Measurements from ENCODE around the gene LRRC74B.
"Not testable (repeated sequence)": the region's sequence is repeated elsewhere in the genome, so short reads cannot be mapped to it uniquely, and the experiment has no call there.

The LRRC74B gene

DNA sequence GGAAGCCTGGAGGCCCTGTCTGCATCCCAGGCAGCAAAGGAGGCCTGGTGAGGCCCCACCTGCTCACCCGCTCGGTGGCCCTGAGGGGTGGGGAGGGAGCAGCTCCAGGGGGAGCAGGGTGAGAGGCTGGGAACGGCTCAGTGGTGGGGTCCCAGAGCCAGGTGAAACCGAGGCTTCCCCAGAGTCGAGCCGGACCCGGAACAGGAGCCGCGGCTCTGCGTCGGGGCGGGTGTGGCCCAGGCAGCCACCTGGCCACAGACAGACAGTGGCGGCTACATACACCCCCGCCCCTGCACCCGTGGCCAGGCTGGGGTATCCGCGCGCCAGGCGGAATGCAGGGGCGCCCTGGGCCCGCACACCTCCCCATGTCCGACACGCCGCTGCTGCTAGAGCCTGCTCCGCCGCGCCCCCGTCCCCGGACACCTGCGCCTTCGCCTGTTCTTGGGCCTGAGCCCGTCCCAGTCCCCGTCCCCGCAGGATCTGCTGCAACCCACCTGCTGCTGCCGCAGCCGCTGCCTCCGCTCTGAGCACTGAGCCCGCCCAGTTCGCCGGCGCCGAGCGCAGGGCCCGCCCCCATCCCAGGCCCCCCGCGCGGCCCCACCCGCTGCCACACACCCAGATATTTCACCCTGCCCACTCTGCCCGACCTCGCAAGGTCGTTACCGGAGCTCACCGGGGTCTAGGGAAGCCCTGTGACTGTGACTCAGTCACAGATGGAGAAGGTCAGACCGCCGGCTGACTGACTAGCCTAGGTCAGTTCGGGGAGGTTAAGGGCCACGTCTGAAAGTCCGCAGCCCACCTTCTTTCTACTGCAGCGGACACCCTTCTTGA, 13.5 kb upstream of the LRRC74B start, which contains the start of gene SLC7A4:
TSS of gene SLC7A4 (minus strand) at position 525 of the 831 bp plus-strand sequence. CDS start 749 bp downstream, outside the sequence.
- no peak for DNase-seq (ENCODE audit: low spot score)

DNA sequence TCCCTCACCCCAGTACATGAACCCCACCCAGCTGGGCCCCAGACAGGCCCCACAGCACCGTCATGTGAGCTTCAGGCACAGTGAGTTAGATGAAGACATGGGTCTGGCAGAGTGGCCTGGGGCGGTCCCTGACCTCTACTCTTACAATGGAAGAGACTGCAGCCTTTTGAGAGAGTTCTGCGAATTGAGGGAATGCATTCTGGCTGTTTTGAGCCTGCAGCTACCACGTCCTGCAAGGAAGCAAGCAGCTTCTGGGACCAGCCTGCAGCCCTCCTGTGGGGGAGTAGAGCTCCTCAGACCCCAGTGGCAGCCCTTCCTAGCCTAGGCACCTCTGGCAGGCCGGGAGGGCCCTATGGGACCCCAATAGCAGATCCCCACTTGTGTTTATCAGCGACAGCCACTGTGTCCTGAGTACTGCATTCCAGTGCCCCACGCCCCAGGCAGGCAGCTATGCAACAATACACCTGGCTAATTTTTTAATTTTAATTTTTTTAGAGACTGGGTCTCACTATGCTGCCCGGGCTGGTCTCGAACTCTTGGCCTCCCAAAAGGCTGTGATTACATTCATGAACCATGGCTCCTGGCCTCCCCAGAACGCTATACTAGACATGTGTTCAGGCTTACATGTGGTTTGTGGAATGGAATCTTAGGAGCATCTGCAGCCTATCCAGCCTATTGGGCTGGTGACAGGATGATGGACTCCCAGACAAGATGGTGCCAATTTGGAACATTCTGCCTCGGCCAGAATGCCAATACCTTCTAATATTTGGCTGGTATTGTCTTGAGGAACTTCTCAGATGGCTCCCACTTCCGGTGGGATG, 12.7 kb upstream of the LRRC74B start:
- no peak for DNase-seq (ENCODE audit: low spot score)

DNA sequence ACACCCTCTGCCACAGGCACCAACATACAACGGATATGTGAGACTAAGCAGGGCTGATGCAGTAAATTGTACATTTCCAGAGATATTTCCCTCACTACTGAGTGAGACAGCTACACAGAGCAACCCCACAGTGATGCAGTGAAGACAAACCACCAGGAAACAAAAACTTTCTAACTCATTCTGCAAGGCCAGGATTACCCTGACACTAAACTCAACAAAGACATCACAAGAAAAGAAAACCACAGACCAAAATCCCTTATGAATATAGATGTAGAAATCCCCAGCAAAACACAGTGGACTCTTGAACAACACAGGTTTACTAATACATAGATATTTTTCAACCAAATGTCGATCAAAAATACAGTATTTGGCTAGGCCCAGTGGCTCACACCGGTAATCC, 11.9 kb upstream of the LRRC74B start:
- no peak for DNase-seq (ENCODE audit: low spot score)

DNA sequence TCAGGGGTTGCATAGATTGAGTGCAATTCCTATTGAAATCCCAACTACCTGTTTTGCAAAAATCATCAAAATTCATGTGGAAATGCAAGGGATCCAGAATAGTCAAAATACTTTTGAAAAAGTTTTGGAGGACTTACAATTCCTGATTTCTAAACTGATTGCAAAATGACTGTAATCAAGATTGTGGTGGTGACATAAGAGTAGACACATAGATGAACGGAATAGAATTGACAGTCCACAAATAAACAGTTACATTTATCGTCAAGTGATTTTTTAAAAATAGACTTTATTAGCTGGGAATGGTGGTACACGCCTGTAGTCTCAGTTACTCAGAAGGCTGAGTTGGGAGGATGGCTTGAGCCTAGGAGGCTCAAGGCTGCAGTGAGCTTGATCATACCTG, 10.8 kb upstream of the LRRC74B start:
- no peak for DNase-seq (ENCODE audit: low spot score)

DNA sequence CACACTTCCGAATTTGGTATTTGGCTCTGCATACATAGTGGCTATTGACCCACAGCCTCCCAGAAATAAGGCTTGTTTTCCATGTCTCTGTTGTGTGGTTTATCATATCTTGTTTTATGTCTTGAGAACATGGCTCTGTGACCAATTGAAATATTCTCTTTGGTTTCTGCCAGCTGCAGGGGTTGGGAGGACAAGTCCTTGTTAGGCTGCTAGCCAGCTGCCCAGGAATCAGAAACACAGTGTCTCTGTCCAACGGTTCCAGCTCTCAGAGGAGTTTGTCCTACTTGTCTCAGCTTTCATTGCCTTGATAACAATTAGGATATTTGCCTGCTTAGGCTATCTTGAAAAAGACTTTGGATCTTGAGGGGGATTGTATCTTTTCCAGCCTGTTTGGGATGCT, 7.3 kb upstream of the LRRC74B start:
- no peak for DNase-seq (ENCODE audit: low spot score)

- not testable (repeated sequence) for DNase-seq (ENCODE audit: low spot score)
Observed at GRCh38 chr22:21039158-21039557, 6.6 kb upstream of the LRRC74B start.

DNA sequence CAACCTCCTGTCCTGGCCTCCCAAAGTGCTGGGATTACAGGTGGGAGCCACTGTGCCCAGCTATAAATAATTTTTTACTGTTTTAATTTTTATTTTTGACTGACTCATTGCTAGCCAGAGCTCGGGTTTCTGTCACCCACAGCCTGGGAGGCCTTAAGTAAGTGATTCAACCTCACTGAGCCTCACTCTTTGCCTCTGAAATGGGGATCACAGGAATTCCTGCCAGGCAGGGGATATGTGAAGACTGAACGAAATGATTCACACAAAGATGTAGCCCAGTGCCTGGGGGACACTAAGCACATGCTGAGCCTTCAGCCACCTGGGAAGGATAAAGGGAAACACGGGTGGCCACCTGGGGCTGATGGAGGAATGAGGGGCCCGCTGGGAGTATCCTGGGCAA, 3.8 kb upstream of the LRRC74B start:
- DNase-seq (ENCODE audit: low spot score) = no peak

- no peak for DNase-seq (ENCODE audit: low spot score)
Observed at GRCh38 chr22:21042978-21043859, 2.5 kb upstream of the LRRC74B start.

GRCh38 chr22:21043860-21044535, 1.7 kb upstream of the LRRC74B start:
- DNase-seq (ENCODE audit: low spot score) = no peak

GRCh38 chr22:21044931-21045584, 688 bp upstream of the LRRC74B start:
- DNase-seq (ENCODE audit: low spot score) = no peak

DNA sequence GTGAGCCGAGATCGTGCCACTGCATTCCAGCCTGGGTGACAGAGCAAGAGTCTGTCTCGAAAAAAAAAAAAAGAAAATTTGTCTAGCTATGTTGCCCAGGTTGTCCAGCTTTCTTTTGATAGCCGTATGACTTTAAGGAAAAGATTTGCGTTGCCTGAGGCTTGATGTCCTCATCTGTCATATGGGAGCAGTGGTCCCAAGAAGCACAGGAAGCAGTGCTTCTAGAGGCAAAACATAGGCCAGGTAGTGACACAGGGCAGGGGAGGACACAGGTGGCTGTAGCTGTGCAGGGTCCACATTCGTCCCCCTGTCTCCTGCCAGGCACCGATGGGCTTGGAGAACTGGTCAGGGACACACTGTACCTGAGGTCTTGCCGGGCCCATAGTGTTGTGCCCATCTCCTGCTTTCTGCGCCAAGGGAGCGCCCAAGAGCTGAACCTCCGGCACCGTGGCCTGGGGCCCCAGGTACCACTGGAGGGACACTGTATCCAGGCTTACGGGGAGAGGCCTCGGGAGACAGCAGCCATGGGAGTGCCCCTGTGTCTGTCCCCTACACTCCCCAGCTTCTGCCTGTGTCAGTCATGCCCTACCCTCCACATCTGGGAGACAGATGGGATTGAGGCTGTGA, 1.4 kb downstream of the LRRC74B start:
- no peak for DNase-seq (ENCODE audit: low spot score)

GRCh38 chr22:21047730-21048129, 2.0 kb downstream of the LRRC74B start:
- DNase-seq (ENCODE audit: low spot score) = no peak

DNA sequence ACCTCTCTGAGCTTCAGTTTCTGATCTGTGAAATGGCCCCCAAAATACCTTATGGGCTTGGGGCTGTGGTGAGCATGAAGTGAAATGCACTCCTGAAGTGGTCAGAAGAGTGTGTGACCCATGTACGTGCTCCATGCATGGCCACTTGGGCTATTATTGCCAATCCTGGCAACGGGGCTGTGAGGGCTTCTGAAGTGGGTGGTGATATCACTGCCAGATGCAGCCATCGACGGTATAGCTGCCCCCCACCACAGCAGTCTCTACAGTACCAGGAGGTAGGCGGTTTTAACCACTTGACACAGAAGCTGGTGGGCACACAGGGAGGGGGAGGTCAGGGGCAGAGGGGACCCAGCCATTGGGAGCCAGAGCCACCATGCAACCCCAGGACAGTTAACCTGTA, 2.7 kb downstream of the LRRC74B start:
- not testable (repeated sequence) for DNase-seq (ENCODE audit: low spot score)

DNA sequence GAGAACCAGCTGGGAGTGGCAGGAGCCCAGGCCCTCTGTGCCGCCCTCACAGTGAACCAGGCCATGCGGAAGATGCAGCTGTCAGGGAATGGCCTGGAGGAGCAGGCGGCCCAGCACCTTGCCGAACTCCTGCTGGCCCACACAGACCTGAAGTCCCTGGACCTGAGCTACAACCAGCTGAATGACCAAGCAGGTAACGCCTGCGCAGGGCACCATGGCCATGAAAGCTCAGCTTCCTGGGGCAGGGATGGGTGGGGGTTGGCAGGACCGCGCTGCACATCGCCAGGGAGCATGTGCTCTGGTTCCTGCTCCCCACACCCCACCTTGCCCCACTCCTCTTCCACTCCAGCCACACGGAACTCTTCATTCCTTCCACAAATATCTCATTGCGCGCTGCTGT, 3.2 kb downstream of the LRRC74B start:
- DNase-seq (ENCODE audit: low spot score) = not testable (repeated sequence)

GRCh38 chr22:21051145-21051830, 5.5 kb downstream of the LRRC74B start:
- DNase-seq (ENCODE audit: low spot score) = no peak

DNA sequence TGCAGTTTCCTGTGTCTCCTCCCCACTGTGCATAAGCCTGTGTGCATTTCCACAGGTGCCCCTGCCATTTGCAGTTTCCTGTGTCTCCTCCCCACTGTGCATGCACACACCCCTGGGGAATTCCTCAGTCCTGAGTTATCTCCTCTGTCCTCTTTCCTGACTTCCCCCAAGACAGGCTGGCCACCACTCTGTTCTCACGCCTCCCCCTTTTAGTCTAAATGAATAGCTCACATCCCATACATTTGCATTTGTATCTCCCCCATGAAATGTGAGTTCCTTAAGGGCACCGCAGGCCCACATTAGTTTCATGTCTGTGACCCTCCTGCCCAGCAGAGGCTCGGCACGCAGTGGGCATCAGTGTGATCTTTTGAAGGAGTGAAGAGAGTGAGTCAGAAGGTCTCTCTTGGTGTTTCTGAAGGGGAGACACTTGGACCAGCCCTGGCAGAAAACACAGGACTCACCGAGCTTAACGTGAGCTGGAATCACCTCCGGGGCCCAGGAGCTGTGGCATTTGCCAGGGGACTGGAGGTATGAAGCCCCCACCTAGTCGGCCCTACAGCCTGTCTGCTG, 6.2 kb downstream of the LRRC74B start:
- DNase-seq (ENCODE audit: low spot score) = no peak

DNA sequence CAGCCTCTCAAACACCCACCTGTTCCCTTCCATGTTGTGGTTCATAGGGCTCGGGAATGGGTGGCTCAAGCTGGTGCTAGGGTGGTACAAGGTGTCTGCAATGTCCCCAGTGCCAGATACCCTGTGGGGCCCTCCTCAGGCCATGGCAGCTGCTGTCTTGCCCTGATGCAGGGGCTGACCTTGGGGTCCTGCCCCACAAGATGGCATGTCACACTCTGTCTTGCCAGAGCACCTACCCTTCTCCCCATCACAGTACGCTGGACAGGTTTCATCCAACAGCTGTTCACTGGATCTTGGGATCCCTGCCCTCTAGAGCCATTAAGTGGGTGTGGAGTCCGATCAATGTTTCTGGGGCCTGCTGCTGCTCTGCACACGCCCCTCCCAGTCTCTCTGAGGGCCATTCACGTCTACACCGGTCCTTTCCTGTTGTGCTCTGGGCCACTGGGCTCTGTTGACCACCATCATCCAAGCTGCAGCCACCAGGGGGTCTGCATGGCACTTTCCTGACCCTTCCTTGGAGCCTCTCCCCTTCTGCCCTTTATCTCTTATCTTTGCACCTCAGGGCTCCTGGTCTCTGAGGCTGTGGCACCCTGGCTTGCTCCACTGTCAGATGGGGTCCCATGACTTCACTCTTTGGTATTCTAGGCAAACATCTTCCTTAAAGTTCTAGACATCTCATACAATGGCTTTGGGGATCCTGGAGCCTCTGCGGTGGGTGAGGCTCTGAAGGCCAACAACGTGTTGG, 7.1 kb downstream of the LRRC74B start:
- DNase-seq (ENCODE audit: low spot score) = no peak

DNA sequence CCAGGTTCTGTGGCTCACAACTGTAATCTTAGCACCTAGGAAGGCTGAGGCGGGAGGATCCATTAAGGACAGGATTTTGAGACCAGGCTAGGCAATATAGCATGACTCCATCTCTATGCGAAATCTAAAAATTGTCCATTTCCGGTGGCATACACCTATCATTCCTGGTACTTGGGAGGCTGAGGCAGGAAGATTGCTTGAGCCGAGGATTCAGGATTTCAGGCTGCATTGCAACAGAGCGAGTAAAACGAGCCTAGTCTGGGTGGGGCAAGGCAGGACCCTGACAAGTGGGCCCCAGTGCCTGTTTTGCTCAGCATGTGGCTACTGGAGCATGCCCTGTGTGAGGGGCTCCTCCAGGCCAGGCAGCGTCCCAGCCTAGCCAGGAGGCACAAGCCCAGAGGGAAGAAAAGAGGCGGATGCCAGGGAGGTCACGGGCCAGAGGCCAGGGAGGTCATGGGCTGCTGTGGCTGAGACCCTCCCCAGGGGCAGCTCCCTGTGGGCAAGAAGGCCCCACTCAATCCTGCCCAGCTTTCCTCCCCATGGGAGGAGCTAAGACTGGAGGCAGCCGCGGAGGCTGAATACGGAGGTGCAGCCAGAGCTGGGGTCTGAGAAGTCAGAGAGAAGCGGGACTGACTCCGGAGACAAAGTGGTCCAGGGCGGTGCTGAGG, 8.4 kb downstream of the LRRC74B start:
- no peak for DNase-seq (ENCODE audit: low spot score)

Data from left forelimb (tissue), 1 donor.